Thymus (tissue), 11 donors: ENCODE measurements around the gene TSPEAR. TPM values are rescaled to one million over a fixed set of nuclear protein-coding genes. Genes with fewer than 3 reads are reported as not detected.

Source experiments
- DNase-seq, 9 donors: peaks; one replicate each; pipeline ENCODE4 v3.0.0-alpha.2; 2013; ENCODE audit warnings: low spot score in 9 of 9, low read depth in 6 of 9, missing footprints in 1 of 9
- H3K27ac ChIP-seq, 2 donors: one replicate each; pipeline ENCODE4 v1.5.1; 2013; ENCODE audit warnings: control low read depth in 1 of 2, low read depth in 1 of 2, low read length in 1 of 2, mild to moderate bottlenecking in 1 of 2, moderate library complexity in 1 of 2
- H3K27me3 ChIP-seq, 2 donors: one replicate each; pipeline ENCODE4 v1.5.1; 2013; ENCODE audit warnings: low read length in 1 of 2; ENCODE audit not compliant: control insufficient read depth in 2 of 2, insufficient read depth in 1 of 2
- H3K36me3 ChIP-seq, 2 donors: one replicate each; pipeline ENCODE4 v1.5.1; 2013; ENCODE audit warnings: low read length in 1 of 2, mild to moderate bottlenecking in 1 of 2, moderate library complexity in 1 of 2; ENCODE audit not compliant: control insufficient read depth in 2 of 2, insufficient read depth in 2 of 2
- H3K4me1 ChIP-seq, 2 donors: one replicate each; pipeline ENCODE4 v1.5.1; 2013; ENCODE audit warnings: low read length in 2 of 2; ENCODE audit not compliant: control insufficient read depth in 2 of 2, insufficient read depth in 2 of 2
- H3K4me3 ChIP-seq, 2 donors: one replicate each; pipeline ENCODE4 v1.5.1; 2013; ENCODE audit warnings: low read length in 2 of 2, control low read depth in 1 of 2, mild to moderate bottlenecking in 1 of 2
- H3K9me3 ChIP-seq, 2 donors: one replicate each; pipeline ENCODE4 v1.5.1; 2013; ENCODE audit warnings: low read length in 1 of 2, mild to moderate bottlenecking in 1 of 2; ENCODE audit not compliant: control insufficient read depth in 2 of 2, insufficient read depth in 1 of 2
- WGBS: extraction: QIAGEN DNeasy Blood & Tissue Kit; methylation state at CpG from one replicate; pipeline ENCODE4 v1.1.7; 2013; 5-methylcytosine and 5-hydroxymethylcytosine counted together
- polyA plus RNA-seq: library from polyadenylated mRNA; stranded (reverse); fragments of 200-250 nt; gene quantifications from one replicate; pipeline ENCODE4 v1.2.3, GENCODE V29; 2013
- total RNA-seq: library from RNA; stranded (reverse); fragments of 120-200 nt; gene quantifications from one replicate; pipeline ENCODE4 v1.2.4, GENCODE V29; 2013
- donor health status: healthy.

TSPEAR gene
- total and polyA plus RNA-seq, 2 donors, result 0.07 to 0.38 TPM

GRCh38 chr21:44466351-44466954, 244.9 kb downstream of the TSPEAR start:
- no peak for DNase-seq
- Histone ChIP-seq H3K9me3 (no peaks in the 10 kb centered on the region), H3K36me3 (no peaks in the 10 kb centered on the region), H3K4me3 (no peak overlapping the region), H3K27ac (no peak overlapping the region), H3K4me1 (no peaks in the 10 kb centered on the region), H3K27me3 (peaks cover 0 to 4% of the 10 kb centered on the region in 2 donors)
- 95% methylated on average over 16 of the region's 16 CpGs for WGBS

GRCh38 chr21:44464351-44464750, 247.0 kb downstream of the TSPEAR start:
- 93% methylated on average over 12 of the region's 12 CpGs for WGBS
- DNase-seq, result no peak

GRCh38 chr21:44463724-44464123, 247.6 kb downstream of the TSPEAR start:
- 81% methylated on average over 30 of the region's 30 CpGs for WGBS

More at GRCh38 chr21:44464351-44464750, 247.0 kb downstream of the TSPEAR start:
- H3K4me1 ChIP-seq, result no peaks in the 10 kb centered on the region
- no peak overlapping the region for H3K4me3 ChIP-seq
- no peak overlapping the region for H3K27ac ChIP-seq
- peaks cover 0 to 4% of the 10 kb centered on the region in 2 donors for H3K27me3 ChIP-seq
- no peaks in the 10 kb centered on the region for H3K36me3 ChIP-seq
- no peaks in the 10 kb centered on the region for H3K9me3 ChIP-seq

GRCh38 chr21:44462834-44463200, 248.6 kb downstream of the TSPEAR start:
- no peak for DNase-seq
- no peak overlapping the region for H3K27ac ChIP-seq
- no peaks in the 10 kb centered on the region for H3K4me1 ChIP-seq
- H3K9me3 ChIP-seq, result no peaks in the 10 kb centered on the region
- WGBS, result 95% methylated on average over 11 of the region's 11 CpGs
- no peaks in the 10 kb centered on the region for H3K36me3 ChIP-seq
- peaks cover 0 to 4% of the 10 kb centered on the region in 2 donors for H3K27me3 ChIP-seq
- no peak overlapping the region for H3K4me3 ChIP-seq

More at GRCh38 chr21:44463724-44464123, 247.6 kb downstream of the TSPEAR start:
- Histone ChIP-seq H3K4me3 (no peak overlapping the region), H3K36me3 (no peaks in the 10 kb centered on the region), H3K27me3 (peaks cover 0 to 4% of the 10 kb centered on the region in 2 donors), H3K4me1 (no peaks in the 10 kb centered on the region), H3K9me3 (no peaks in the 10 kb centered on the region), H3K27ac (no peak overlapping the region)
- no peak for DNase-seq

- 96% methylated on average over 25 of the region's 25 CpGs for WGBS
- Histone ChIP-seq H3K36me3 (no peaks in the 10 kb centered on the region), H3K27me3 (peaks cover 0 to 4% of the 10 kb centered on the region in 2 donors), H3K4me3 (no peak overlapping the region), H3K9me3 (no peaks in the 10 kb centered on the region), H3K27ac (no peak overlapping the region), H3K4me1 (no peaks in the 10 kb centered on the region)
- no peak for DNase-seq
Measured at GRCh38 chr21:44462086-44462833, 249.1 kb downstream of the TSPEAR start.

GRCh38 chr21:44461464-44462001, 249.8 kb downstream of the TSPEAR start:
- no peaks in the 10 kb centered on the region for H3K36me3 ChIP-seq
- DNase-seq, result no peak
- 95% methylated on average over 15 of the region's 15 CpGs for WGBS

GRCh38 chr21:44461005-44461404, 250.4 kb downstream of the TSPEAR start:
- no peak overlapping the region for H3K27ac ChIP-seq
- peaks cover 0 to 14% of the 10 kb centered on the region in 2 donors for H3K27me3 ChIP-seq
- H3K4me3 ChIP-seq, result no peak overlapping the region
- H3K9me3 ChIP-seq, result no peaks in the 10 kb centered on the region
- no peak for DNase-seq
- WGBS, result over 99% methylated on average over 8 of the region's 8 CpGs
- peaks cover 2 to 3% of the 10 kb centered on the region in 2 donors for H3K4me1 ChIP-seq
- H3K36me3 ChIP-seq, result no peaks in the 10 kb centered on the region

More at GRCh38 chr21:44461464-44462001, 249.8 kb downstream of the TSPEAR start:
- Histone ChIP-seq H3K4me3 (no peak overlapping the region), H3K4me1 (no peaks in the 10 kb centered on the region), H3K27me3 (peaks cover 0 to 9% of the 10 kb centered on the region in 2 donors), H3K9me3 (no peaks in the 10 kb centered on the region), H3K27ac (no peak overlapping the region)

GRCh38 chr21:44460441-44460755, 251.0 kb downstream of the TSPEAR start:
- no peaks in the 10 kb centered on the region for H3K9me3 ChIP-seq
- H3K27me3 ChIP-seq, result peaks cover 0 to 17% of the 10 kb centered on the region in 2 donors
- 95% methylated on average over 8 of the region's 8 CpGs for WGBS
- H3K4me1 ChIP-seq, result peaks cover 5% of the 10 kb centered on the region in 2 donors
- H3K27ac ChIP-seq, result no peak overlapping the region
- DNase-seq, result no peak
- no peak overlapping the region for H3K4me3 ChIP-seq
- no peaks in the 10 kb centered on the region for H3K36me3 ChIP-seq

GRCh38 chr21:44459712-44460440, 251.5 kb downstream of the TSPEAR start:
- Histone ChIP-seq H3K27ac (no peak overlapping the region), H3K4me3 (no peak overlapping the region), H3K36me3 (no peaks in the 10 kb centered on the region)

More at GRCh38 chr21:44459712-44460440, 251.5 kb downstream of the TSPEAR start:
- Histone ChIP-seq H3K4me1 (peaks cover 5% of the 10 kb centered on the region in 2 donors), H3K9me3 (peaks cover 0 to under 1% of the 10 kb centered on the region in 2 donors), H3K27me3 (peaks cover 0 to 19% of the 10 kb centered on the region in 2 donors)
- 83% methylated on average over 14 of the region's 14 CpGs for WGBS
- DNase-seq, result no peak
